Thyroid gland (tissue), 4 donors: ENCODE results near the gene LPIN3.

Experiments used
- CTCF ChIP-seq, 6 experiments: fragments of 200-600 bp in 3 of 6; fragments of 450-650 bp in 3 of 6; sonication (generic) in 3 of 6; IDR thresholded peaks; one replicate each; pipeline ENCODE4 v1.5.1; 2016 to 2019; ENCODE audit warnings: antibody characterized with exemption in 6 of 6, mild to moderate bottlenecking in 2 of 6, inconsistent platforms in 1 of 6, moderate library complexity in 1 of 6
- POLR2A ChIP-seq, 2 donors: fragments of 450-650 bp; IDR thresholded peaks; one replicate each; pipeline ENCODE4 v1.6.1; 2017; ENCODE audit warnings: antibody characterized with exemption in 2 of 2, mild to moderate bottlenecking in 2 of 2, moderate library complexity in 1 of 2

DNA sequence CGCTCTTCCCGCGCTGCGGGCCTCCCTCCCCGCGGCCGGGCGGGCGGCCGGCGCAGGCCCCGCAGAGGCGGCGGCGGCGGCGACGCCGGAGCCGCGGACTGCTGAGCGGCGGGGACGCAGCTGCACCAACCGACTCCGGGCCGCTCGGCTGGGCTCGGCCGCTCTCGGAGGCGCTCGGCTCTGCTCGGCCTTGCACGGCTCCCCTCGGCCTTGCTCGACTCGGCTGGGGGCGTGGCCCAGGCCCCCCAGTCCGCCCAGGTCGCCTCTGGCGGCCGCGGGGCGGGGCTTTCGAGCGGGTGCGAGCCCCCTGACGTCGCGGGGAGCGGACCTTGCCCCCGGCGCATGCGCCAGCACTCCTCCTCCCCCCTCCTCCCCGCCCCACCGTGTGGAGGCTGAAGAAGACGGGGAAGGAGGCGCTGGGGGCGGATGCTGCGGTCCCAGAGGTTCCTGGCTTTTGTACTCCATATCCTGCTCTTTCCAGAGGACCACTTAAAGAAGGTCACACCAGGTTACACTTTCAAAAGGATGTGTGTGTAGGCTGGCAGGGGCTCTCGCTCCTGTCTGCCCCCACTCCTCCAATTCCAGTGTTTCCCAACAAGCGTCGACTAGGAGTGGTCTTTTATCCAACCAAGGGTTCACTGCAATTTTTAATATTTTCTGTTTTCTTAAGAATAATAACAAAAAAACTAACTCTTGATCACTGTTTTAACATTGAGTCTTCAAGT lies 22.9 kb upstream of the LPIN3 start, which contains the start of gene ZHX3:
- TF ChIP-seq CTCF (IDR thresholded peaks at IDR 0.05): no peak
- peak; percentile 39 to 88 for TF ChIP-seq POLR2A (IDR thresholded peaks at IDR 0.05)
